K562 (cell line): ENCODE data around the gene STT3A. TPM values are rescaled to one million over a fixed set of nuclear protein-coding genes. Genes with fewer than 3 reads are reported as not detected.

Source experiments
- BRD9 ChIP-seq: fragments of 450-650 bp; IDR thresholded peaks from 2 replicates; pipeline ENCODE4 v1.6.1; 2018; ENCODE audit warnings: low read depth; ENCODE audit not compliant: partially characterized antibody
- CHD7 ChIP-seq: fragments of 200-600 bp; sonication (generic); IDR thresholded peaks from one replicate; pipeline ENCODE4 v1.6.1; 2012; ENCODE audit warnings: mild to moderate bottlenecking, low read depth, low read length, inconsistent platforms
- HDAC6 ChIP-seq: IDR thresholded peaks from 2 replicates; pipeline ENCODE4 v1.6.1; 2012; ENCODE audit warnings: low read depth, mild to moderate bottlenecking, control low read depth, inconsistent platforms, low read length, moderate library complexity
- ZBTB49 ChIP-seq: sonication (generic); formaldehyde crosslinking; IDR thresholded peaks from 2 replicates; pipeline ENCODE4 v1.8.0; 2022; ENCODE audit warnings: missing genetic modification reagents, mild to moderate bottlenecking, borderline replicate concordance
- ZNF277 ChIP-seq: fragments of 250-450 bp; sonication (Bioruptor Pico); IDR thresholded peaks from 2 replicates; pipeline ENCODE4 v1.8.0; 2022; ENCODE audit warnings: inconsistent platforms, mild to moderate bottlenecking, moderate library complexity, borderline replicate concordance
- polyA plus RNA-seq, 8 experiments: library from polyadenylated mRNA; depleted of rRNA in 4 of 8; stranded (reverse) in 5 of 8; unstranded in 3 of 8; fragments of >200 nt; fragmentation: Nextera tagmentation in 2 of 8; fragmentation: Illumina TruSeq in 1 of 8; extraction: Ambion mirVana in 2 of 8; extraction: Trizol in 1 of 8; gene quantifications; 2 replicates each; pipeline versions ENCODE4 v1.2.1 to v1.2.3, GENCODE V29; 2011 to 2014; ENCODE audit warnings: inconsistent platforms in 1 of 8, missing spikeins in 1 of 8
- total RNA-seq, 7 experiments: library from RNA; depleted of rRNA in 6 of 7; stranded (reverse); fragments of >200 nt in 6 of 7; fragmentation: Illumina TruSeq in 2 of 7; extraction: Trizol in 2 of 7; gene quantifications; 2 replicates each; pipeline versions ENCODE4 v1.2.1 to v1.2.3, GENCODE V29; 2011 to 2021; ENCODE audit warnings: low replicate concordance in 1 of 7
- TF ChIP-seq, protein P1 (sequence below), 2 experiments: fragments of 150-350 bp in 1 of 2; IDR thresholded peaks; 2 replicates each; pipeline ENCODE4 v1.6.1; 2012 to 2016; ENCODE audit warnings: low read depth in 2 of 2, low read length in 2 of 2, mild to moderate bottlenecking in 1 of 2, moderate library complexity in 1 of 2

The STT3A gene
- total and polyA plus RNA-seq, 9 of the 15 experiments (the other 6 are each of a cell fraction or from before 2014, with no cell fraction given): 70.7 to 330 (median 192) TPM

GRCh38 chr11:125551835-125552342 is 40.8 kb upstream of the STT3A start (continued):
- TF ChIP-seq CHD7 (no peak), HDAC6 (no peak), ZNF277 (CRISPR knock-in tag) (no peak), BRD9 (peak; percentile 36), ZBTB49 (CRISPR knock-in tag) (no peak)
- TF ChIP-seq, protein P1, sequence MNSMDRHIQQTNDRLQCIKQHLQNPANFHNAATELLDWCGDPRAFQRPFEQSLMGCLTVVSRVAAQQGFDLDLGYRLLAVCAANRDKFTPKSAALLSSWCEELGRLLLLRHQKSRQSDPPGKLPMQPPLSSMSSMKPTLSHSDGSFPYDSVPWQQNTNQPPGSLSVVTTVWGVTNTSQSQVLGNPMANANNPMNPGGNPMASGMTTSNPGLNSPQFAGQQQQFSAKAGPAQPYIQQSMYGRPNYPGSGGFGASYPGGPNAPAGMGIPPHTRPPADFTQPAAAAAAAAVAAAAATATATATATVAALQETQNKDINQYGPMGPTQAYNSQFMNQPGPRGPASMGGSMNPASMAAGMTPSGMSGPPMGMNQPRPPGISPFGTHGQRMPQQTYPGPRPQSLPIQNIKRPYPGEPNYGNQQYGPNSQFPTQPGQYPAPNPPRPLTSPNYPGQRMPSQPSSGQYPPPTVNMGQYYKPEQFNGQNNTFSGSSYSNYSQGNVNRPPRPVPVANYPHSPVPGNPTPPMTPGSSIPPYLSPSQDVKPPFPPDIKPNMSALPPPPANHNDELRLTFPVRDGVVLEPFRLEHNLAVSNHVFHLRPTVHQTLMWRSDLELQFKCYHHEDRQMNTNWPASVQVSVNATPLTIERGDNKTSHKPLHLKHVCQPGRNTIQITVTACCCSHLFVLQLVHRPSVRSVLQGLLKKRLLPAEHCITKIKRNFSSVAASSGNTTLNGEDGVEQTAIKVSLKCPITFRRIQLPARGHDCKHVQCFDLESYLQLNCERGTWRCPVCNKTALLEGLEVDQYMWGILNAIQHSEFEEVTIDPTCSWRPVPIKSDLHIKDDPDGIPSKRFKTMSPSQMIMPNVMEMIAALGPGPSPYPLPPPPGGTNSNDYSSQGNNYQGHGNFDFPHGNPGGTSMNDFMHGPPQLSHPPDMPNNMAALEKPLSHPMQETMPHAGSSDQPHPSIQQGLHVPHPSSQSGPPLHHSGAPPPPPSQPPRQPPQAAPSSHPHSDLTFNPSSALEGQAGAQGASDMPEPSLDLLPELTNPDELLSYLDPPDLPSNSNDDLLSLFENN (IDR thresholded peaks at IDR 0.05; ENCODE audit: low read depth in 2 of 2, low read length in 2 of 2): no peak; a peak in 1 of 4 replicates
